Measurements from ENCODE around the gene MARCHF3. TPM values are rescaled to one million over a fixed set of nuclear protein-coding genes. Genes with fewer than 3 reads are reported as not detected.

The MARCHF3 gene
- polyA plus RNA-seq, 2 of the 4 experiments (the other 2 are of a cell fraction) = 0.39 to 0.68 TPM

- no peak for TF ChIP-seq CTCF (IDR thresholded peaks at IDR 0.05)
- no peak for TF ChIP-seq HOXA7 (CRISPR knock-in tag; IDR thresholded peaks at IDR 0.05)
Observed at GRCh38 chr5:127011961-127012644, 18.3 kb downstream of the MARCHF3 start (continued).

GRCh38 chr5:127011153-127011552 is 19.2 kb downstream of the MARCHF3 start:
- Histone ChIP-seq H3K4me1 (no peaks in the 10 kb centered on the region), H3K4me2 (no peak overlapping the region), H3K9me3 (no peaks in the 10 kb centered on the region), H3K27ac (no peak overlapping the region), H3K4me3 (no peak overlapping the region)
- TF ChIP-seq KDM5A (IDR thresholded peaks at IDR 0.05) (no peak), CEBPB (IDR thresholded peaks at IDR 0.05) (no peak), JUNB (IDR thresholded peaks at IDR 0.05) (no peak), PHF8 (IDR thresholded peaks at IDR 0.05; ENCODE audit: borderline replicate concordance, low read depth) (no peak), RARB (CRISPR knock-in tag; IDR thresholded peaks at IDR 0.05) (no peak), RFX5 (IDR thresholded peaks at IDR 0.05) (no peak), ZSCAN20 (CRISPR knock-in tag; IDR thresholded peaks at IDR 0.05) (no peak), HOXB13 (CRISPR knock-in tag; IDR thresholded peaks at IDR 0.05; ENCODE audit: low read depth) (no peak), SMC3 (IDR thresholded peaks at IDR 0.05) (no peak), CTCF (IDR thresholded peaks at IDR 0.05) (no peak), FOSB (CRISPR knock-in tag; IDR thresholded peaks at IDR 0.05) (no peak), JUN (IDR thresholded peaks at IDR 0.05) (no peak), ZFP36 (IDR thresholded peaks at IDR 0.05; ENCODE audit: borderline replicate concordance, partially characterized antibody) (no peak), RAD21 (conservative IDR thresholded peaks at IDR 0.05 in 1 of 2, IDR thresholded peaks at IDR 0.05 in 1 of 2) (no peak), TP53 (CRISPR knock-in tag; IDR thresholded peaks at IDR 0.05) (no peak), NR3C1 (IDR thresholded peaks at IDR 0.05) (no peak), PBX3 (IDR thresholded peaks at IDR 0.05) (no peak)
- ATAC-seq (no peak), DNase-seq (ENCODE audit: low read depth in 1 of 2, low spot score in 1 of 2) (no peak), FAIRE-seq (no peak)
- CTCF ChIA-PET = interaction anchor here (1.2 to 1.4 kb wide), 2 partner anchors 19 to 76 kb away, joined by 3 read pairs; no protein-coding TSS in a partner anchor
- POLR2A ChIA-PET = no interaction called here
- 85% methylated on average over 4 of the region's 4 CpGs for WGBS (ENCODE audit: missing lambda C conversion rate)

- WGBS (ENCODE audit: missing lambda C conversion rate) = 41% methylated on average over 2 of the region's 2 CpGs
- no peak overlapping the region for H3K4me2 ChIP-seq
- no peak for ATAC-seq
- no peak overlapping the region for H3K27ac ChIP-seq
- ChIA-PET CTCF (no interaction called here), POLR2A (no interaction called here)
- no peak for DNase-seq (ENCODE audit: low read depth in 1 of 2, low spot score in 1 of 2)
- no peaks in the 10 kb centered on the region for H3K4me1 ChIP-seq
- TF ChIP-seq CBX8 (IDR thresholded peaks at IDR 0.05) (no peak), EHMT2 (IDR thresholded peaks at IDR 0.05; ENCODE audit: low read depth) (no peak), ELK1 (IDR thresholded peaks at IDR 0.05; ENCODE audit: low read depth, low read length) (no peak), SREBF2 (IDR thresholded peaks at IDR 0.05) (no peak), NFE2L2 (conservative IDR thresholded peaks at IDR 0.05; ENCODE audit: low read length) (no peak), RNF2 (IDR thresholded peaks at IDR 0.05; ENCODE audit: borderline replicate concordance, low read depth) (no peak), POLR2AphosphoS2 (conservative IDR thresholded peaks at IDR 0.05; ENCODE audit: low read length) (no peak), RFX5 (IDR thresholded peaks at IDR 0.05) (no peak)
- no peaks in the 10 kb centered on the region for H3K9me3 ChIP-seq
- no peak overlapping the region for H3K4me3 ChIP-seq
- no peak for FAIRE-seq
Observed at GRCh38 chr5:127010362-127010761, 20.0 kb downstream of the MARCHF3 start.

All from A549 (cell line).